Activated CD8-positive, alpha-beta memory T cell treated with anti-CD3 and anti-CD28 coated beads, Interleukin-2, amount 50 U/mL, for 24 hours (primary cell): ENCODE results near the gene PPP1R7.

Experiments used
- DNase-seq: peaks from one replicate; pipeline ENCODE4 v3.0.0-alpha.2; 2020; ENCODE audit errors: extremely low read depth

PPP1R7 gene

GRCh38 chr2:241228860-241229516 is 78.7 kb downstream of the PPP1R7 start:
- DNase-seq, result no peak

- DNase-seq, result no peak
These were observed 79.5 kb downstream of the PPP1R7 start for GRCh38 chr2:241229563-241230401.

GRCh38 chr2:241230435-241230834 is 80.2 kb downstream of the PPP1R7 start:
- no peak for DNase-seq

GRCh38 chr2:241232736-241233575 is 82.7 kb downstream of the PPP1R7 start:
- DNase-seq, result no peak
